ENCODE measurements around the gene IFNL1.
"Not testable (repeated sequence)": the region's sequence is repeated elsewhere in the genome, so short reads cannot be mapped to it uniquely, and the experiment has no call there.

IFNL1 gene

DNA sequence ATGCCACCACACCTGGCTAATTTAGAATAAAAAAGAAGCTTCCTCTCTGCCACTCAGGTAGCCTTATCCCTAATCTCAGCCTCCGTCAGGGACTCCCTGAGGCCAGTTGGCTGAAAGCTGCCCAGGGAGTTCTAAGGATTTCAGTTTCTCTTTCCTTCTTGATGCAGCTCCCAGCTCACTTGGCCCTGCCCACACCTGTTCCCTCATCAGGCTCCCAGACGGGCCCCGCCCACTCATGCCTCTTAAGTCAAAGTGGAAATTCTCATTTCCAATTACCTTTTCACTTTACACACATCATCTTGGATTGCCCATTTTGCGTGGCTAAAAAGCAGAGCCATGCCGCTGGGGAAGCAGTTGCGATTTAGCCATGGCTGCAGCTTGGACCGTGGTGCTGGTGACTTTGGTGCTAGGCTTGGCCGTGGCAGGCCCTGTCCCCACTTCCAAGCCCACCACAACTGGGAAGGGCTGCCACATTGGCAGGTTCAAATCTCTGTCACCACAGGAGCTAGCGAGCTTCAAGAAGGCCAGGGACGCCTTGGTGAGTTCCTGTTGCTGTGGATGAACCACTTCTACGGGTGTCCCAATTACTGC is at the start of gene IFNL1:
Gene IFNL1, plus strand, starts transcription at position 353 of the 591 bp plus-strand sequence. Its CDS starts 15 bp downstream, at position 368.
- no peak for DNase-seq

DNA sequence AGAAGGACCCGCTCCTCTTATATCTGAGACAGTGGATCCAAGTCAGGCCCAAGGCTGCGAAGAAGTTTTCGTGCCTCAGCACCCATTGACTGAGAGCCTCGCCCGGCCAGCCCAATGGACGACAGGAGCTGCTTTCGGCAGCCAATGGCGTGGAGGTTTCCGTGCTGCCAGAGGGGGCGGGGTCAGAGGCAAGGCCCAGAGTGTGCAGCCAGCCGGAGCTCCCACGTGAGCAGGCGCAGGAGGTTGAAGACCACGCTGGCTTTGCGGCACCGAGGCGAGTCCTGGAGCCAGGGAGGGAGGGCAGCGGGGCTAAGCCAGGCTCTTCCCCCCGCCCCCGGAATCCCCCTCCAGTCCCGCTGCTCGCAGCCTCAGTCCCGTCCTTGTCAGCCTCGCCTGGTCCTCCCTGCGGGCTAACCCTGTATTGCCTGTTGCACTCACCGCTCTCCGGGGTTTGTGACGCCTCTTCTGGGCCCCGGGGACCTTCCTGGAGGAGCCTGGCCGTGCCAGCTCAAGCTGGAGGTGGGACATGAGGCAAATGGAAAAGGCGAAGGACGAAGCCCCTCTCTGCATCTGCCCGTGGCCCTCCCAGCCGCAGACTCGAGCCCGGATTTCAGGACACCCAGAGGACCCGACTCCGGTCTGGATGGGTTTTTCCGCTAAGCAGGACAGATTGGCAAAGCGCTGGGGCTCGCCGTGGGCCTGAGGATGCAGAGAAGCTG is 49.1 kb upstream of the IFNL1 start:
- peak; percentile 17 for DNase-seq

DNA sequence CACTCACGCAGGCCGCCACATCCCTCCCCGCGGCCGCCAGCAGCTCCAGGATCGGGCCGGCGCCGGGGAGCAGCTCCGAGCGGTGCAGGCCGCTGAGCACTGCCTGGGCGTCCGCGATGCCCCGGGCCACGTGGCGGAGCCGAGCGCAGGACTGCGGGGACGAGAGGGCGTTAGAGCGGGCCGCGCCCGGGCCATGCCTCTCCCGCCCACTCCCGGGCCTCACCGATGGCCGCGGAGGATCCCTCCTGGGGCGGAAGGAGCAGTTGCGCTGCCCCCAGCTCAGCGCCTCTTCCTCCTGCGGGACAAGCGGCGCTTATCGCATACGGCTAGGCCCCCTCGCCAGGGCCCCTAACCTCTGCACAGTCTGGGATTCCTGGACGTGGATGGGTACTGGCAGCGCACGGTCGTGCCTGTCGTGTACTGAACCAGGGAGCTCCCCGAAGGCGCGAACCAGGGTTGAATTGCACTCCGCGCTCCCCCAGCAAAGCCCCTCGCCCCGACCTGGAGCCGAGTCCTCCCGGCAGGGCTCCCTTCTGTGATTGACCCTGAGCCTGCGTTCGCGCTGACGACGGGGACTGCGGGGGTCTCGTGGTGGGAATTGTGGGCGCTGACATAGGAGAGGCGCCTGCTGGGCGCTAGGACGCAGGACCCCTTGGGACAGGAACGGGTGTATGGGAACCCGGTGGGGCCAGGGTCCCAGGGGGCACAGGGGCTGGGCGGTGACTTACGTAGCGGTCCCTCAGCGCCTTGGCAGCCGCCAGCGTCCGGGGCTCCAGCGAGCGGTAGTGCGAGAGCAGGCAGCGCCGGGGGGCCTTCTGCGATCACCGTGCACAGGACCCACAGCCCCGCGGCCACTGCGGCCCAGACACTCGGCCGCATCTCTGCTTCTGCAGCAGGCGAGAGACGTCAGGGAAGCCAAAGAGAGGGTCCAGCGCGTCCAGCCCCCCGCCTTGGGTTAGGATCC is 48.2 kb upstream of the IFNL1 start:
- DNase-seq: no peak

DNA sequence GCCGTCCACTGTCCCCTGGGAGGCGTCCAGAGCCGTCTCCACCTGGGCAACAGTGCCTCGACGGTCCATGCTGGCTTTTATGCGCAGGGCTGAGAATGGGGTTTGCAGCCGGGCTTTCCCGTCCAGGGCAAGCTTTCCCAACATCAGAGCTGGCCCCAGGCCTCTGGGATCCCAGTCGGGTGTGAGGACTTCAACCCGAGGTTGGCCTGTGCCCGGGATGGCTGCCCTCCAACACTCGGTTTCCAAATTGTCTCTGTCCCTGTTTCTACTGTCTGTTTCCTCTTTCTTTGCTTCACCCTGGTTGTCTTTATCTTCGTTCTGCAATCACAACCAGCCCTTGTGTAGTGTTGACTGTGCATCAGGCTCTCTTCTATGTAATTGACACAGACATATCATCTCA is 47.4 kb upstream of the IFNL1 start, which contains the start of gene IFNL4:
Gene IFNL4, minus strand, starts transcription at position 51 of the 400 bp plus-strand sequence.
- no peak for DNase-seq

DNA sequence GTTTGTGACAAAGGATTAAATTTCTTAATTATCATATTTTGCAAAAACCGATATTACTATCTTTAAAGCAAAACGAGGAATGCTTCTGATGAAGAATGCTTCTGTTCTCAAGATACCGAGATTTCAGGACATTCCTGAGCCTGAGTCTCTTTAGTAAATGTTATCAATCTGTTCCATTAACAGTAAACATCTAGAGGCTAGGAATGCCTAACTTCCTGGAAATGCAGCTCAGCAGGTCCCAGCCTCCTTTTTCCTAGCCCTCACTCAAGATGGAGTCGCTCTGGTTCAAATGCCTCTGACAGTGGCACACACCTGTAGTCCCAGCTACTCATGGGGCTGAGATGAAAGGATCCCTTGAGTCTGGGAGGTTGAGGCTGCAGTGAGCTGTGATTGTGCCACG is 45.1 kb upstream of the IFNL1 start:
- DNase-seq: no peak

DNA sequence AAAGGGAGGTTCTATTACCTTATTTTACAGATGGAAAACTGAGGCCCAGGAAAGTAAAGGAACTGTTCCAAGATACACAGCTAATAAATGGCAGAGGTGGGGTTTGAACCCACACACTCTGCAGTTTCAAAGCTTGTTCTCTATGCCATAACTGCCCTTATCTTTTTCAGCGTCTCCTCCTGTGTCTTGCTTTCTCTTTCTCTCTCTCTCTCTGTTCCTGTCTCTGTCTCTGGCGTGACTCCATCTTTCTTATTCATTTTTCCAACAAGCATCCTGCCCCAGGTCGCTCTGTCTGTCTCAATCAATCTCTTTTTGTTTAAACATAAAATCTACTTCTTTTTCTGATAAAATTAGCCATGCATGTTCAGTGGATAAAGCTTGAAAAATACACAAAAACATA is 44.4 kb upstream of the IFNL1 start:
- DNase-seq: no peak

DNA sequence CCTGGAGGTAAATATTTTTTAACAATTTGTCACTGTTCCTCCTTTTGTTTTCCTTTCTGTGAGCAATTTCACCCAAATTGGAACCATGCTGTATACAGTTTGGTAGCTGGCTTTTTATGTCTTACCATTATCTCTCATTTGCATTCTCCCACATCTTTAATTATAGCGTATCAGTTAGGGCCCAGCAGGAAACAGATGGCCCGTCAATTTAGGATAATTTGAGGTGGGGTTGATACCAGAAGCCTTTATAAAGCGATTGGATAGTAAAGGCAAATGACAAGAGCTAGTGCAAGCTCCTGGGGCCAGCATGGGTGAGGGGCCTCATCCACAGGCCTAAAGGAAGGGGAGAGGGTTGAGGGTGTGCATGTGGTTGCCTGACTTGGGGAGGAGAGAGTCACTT is 43.7 kb upstream of the IFNL1 start:
- no peak for DNase-seq

DNA sequence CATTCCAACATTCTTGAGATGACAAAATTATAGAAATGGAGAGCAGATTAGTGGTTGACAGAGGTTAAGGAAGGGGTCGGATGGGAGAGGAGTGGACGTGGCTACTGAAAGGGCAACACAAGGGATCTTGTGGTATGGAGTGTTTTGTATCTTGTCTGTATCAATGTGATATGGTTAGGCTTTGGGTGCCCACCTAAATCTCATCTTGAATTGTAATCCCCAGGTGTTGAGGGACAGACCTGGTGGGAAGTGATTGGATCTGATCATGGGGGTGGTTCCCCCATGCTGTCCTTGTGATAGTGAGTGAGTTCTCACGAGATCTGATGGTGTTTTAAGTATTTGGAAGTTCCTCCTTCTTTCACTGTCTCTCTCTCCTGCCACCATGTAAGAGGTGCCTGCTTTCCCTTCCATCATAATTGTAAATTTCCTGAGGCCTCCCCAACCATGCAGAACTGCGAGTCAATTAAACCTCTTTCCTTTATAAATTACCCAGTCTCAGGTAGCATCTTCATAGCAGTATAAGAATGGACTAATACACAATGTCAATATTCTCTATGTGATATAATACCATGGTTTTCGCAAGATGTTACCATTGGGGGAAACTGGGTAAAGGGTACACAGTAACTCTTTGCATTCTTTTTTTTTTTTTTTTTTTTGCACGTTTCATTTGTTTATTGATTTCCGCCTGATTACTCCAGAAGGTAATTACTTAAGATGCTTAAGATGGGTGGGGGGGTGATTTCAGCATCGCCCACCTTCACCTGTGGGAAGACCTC is 42.6 kb upstream of the IFNL1 start:
- no peak for DNase-seq

DNA sequence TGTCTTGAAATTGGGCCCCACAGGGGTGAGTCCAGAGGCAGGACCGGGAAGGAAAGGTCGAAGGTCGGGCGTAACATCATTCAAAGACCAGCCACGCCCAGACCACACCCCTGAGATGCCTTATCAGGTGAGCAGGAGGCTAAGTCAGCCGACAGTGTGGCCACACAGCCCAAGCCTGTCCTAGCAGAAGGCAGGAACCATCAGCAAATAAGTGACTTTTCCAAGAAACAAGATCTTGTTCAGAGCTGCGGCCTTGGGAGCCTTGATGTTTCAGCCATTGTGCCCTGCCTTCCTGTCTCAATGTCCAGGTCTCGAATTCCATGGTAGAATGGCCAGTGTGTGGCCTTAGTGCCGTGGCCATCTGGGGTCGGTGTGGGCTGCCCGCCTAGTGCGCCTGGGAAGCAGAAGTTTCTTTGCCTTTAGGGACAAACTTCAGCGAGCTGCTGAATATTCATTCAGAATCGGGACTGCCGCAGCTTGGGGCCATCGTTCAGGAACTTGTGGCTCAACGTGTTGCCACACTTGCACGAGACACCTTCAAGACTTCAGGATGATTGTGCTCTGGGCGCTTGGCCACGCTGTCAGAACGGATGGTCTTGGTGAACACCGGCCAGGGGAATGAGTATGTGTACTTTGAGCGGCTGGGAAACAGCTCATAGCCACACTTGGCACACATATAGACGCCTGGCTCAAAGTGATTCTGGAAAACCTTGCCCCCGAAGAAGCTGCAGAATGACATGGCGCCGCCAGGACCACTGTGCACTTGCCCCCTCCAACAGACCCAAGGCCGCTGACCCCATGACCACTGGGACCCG is 41.5 kb upstream of the IFNL1 start:
- DNase-seq: no peak

DNA sequence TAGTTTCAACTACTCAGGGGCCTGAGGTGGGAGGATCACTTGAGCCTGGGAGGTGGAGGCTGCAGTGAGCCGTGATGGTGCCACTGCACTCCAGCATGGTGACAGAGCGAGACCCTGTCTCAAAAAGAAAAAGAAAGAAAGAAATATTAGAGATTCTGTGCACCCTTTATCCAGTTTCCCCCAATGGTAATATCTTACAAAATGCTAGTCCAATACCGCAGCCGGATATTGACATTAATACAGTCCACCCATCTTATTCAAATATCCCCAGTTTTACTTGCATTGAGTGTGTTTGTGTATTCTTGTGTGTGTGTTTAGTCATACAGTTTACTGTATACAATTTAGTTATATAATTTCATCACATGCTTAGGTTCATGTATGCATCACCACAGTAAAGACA is 39.0 kb upstream of the IFNL1 start:
- DNase-seq: no peak

DNA sequence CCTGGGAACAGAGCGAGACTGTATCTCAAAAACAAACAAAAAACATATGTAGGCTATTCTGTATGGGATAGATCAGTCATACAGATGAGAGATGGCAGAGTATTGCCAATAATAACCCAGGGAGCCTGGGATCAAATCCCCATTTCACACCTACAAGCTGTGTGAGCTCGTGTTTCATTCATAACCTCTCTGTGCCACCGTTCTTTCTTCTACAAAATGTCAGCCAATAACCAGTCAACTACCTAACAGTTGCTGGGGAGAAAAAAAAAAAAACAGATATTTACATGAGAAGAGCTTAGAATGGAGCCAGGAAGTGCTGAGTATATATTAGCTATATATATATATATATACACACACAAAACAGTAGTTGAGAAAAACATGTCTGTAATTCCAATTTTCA is 34.5 kb upstream of the IFNL1 start:
- no peak for DNase-seq

DNA sequence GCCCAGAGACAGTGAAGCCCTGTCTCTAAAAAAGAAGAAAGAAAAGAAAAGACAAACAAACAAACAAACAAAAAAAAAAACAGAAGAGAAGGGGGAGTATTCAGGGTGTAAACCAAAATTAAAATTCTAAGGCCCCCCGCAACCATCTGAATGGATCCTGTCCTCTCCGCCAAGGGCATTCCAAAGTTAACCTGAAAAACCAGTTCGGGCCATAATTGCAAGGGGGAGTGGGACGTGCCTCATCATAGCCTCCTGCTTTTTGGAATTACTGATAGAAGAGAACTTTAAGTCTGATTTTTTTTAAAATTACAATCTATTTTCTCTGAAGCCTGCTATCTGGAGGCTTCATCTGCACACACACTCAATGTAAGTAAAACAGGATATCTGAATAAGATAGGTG is 33.7 kb upstream of the IFNL1 start:
- no peak for DNase-seq

DNA sequence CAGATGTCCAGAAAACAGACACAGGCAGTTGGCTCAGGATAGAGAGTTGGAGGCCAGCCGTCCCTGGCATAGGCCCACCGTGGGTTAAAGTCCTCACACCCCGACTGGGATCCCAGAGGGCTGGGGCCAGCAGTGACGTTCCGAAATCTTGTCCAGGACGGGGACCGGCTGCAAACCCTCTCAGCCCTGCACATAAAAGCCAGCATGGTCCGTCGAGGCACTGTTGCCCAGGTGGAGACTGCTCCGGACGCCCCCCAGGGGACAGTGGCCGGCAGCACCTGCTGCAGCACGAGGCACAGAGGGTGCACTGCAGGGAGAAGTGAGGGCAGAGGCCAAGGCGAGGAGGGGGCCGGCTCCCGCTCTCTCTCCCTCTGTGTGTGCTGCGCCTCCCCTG is 32.3 kb upstream of the IFNL1 start:
- no peak for DNase-seq

DNA sequence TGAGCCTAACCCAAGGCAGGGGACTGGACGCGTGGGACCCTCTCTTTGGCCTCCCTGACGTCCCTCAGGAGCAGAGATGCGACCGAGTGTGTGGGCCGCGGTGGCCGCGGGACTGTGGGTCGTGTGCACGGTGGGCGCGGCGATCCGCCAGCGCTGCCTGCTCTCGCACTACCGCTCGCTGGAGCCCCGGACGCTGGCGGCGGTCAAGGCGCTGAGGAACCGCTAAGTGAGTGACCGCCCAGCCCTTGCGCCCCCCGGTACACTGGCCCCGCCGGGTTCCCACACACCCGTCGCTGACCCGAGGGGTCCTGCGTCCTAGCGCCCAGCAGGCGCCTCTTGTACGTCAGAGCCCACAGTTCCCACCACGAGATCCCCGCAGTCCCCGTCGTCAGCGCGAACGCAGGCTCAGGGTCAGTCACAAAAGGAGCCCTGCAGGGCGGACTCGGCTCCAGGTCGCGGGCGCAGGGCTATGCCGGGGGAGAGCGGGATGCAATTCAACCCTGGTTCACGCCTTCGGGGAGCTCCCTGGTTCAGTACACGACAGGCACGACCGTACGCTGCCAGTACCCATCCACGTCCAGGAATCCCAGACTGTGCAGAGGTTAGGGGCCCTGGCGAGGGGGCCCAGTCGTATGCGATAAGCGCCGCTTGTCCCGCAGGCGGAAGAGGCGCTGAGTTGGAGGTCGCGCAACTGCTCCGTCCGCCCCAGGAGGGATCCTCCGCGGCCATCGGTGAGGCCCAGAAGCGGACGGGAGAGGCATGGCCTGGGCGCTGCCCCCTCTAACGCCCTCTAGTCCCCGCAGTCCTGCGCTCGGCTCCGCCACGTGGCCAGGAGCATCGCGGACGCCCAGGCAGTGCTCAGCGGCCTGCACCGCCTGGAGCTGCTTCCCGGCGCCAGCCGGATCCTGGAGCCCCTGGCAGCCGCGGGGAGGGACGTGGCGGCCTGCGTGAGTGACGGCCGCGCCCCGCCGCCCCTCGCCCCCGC is 31.6 kb upstream of the IFNL1 start:
- DNase-seq: no peak

DNA sequence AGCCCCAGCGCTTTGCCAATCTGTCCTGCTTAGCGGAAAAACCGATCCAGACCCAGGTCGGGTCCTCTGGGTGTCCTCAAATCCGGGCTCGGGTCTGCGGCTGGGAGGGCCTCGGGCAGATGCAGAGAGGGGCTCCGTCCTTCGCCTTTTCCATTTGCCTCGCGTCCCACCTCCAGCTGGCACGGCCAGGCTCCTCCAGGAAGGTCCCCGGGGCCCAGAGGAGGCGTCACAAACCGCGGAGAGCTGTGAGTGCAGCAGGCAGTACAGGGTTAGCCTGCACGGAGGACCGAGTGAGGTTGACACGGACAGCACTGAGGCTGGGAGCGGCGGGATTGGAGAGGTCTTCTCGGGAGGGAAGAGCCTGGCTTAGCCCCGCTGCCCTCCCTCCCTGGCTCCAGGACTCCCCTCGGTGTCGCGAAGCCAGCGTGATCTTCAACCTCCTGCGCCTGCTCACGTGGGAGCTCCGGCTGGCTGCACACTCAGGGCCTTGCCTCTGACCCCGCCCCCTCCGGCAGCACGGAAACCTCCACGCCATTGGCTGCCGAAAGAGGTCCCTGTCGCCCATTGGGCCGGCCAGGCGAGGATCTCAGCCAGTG is 30.8 kb upstream of the IFNL1 start:
- no peak for DNase-seq

DNA sequence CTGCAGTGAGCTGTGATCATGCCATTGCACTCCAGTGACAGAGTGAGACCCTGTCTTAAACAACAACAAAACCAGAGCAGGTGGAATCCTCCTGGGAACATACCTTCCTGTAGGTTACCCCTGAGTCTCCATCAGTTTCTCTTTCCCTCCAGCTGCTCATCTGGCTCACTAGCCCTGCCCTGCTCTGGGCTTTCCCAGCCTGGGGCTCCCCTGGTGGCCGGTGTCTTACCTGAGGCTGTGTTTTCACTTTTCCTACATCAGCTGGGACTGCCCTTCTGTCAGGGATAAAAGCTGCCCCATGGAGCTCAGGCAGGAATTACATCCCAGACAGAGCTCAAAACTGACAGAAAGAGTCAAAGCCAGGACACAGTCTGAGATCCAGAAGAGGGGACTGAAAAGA is 28.1 kb upstream of the IFNL1 start, which contains the start of gene IFNL2:
Gene IFNL2, plus strand, starts transcription at position 312 of the 400 bp plus-strand sequence. CDS start 173 bp downstream, outside the sequence.
- DNase-seq: not testable (repeated sequence)

DNA sequence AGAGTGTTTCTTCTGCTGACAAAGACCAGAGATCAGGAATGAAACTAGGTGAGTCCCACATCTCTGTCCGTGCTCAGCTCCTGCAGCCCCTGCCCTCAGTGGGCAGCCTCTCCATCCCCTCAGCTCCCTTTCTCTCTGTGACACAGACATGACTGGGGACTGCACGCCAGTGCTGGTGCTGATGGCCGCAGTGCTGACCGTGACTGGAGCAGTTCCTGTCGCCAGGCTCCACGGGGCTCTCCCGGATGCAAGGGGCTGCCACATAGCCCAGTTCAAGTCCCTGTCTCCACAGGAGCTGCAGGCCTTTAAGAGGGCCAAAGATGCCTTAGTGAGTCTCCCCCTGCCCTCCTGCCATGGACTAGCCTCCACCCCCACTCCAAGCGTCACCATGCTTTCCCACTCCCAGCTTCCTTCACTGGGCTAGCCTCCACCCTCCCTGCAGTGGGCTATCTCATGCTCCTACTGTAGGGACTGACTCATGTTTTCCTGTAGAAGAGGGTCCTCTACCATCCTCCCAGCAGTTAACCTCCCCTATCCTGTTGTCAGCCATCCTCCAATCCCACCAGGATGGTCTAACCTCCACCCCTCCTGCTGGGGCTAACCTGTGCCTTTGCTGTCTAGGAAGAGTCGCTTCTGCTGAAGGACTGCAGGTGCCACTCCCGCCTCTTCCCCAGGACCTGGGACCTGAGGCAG is 27.5 kb upstream of the IFNL1 start:
- not testable (repeated sequence) for DNase-seq

DNA sequence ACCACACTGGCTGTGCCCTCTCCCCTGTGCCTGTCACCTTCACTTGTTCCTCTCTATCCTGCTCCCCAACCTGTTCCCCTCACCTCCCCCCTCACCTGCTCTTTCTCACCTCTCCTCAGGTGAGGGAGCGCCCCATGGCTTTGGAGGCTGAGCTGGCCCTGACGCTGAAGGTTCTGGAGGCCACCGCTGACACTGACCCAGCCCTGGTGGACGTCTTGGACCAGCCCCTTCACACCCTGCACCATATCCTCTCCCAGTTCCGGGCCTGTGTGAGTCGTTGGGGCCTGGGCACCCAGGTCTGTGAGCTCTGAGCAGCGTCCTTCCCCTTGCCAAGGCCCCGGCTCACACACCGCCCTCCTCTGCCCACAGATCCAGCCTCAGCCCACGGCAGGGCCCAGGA is 26.8 kb upstream of the IFNL1 start:
- not testable (repeated sequence) for DNase-seq
